Activated CD8-positive, alpha-beta T cell treated with anti-CD3 and anti-CD28 coated beads for 36 hours (primary cell): ENCODE measurements around the gene ZNF19. TPM values are rescaled to one million over a fixed set of nuclear protein-coding genes. Genes with fewer than 3 reads are reported as not detected.
A peak's percentile ranks its signal among the peaks of the same experiment; 100 is the strongest.

Experiments
- ATAC-seq: fragments of 200-7000 bp; cut with Tn5 transposase; one replicate; pipeline ENCODE4 v1.10.0; 2021; ENCODE audit warnings: mild to moderate bottlenecking, moderate library complexity
- CTCF ChIA-PET: fragments of 350-600 bp; sonication (Branson Sonifier 250); formaldehyde crosslinking; loops from one replicate; lab custom pipeline; 2021; ENCODE audit warnings: antibody characterized with exemption; lab: Charles Lee
- POLR2A ChIA-PET: fragments of 350-600 bp; sonication (Branson Sonifier 250); formaldehyde crosslinking; loops from one replicate; lab custom pipeline; 2021; ENCODE audit warnings: antibody characterized with exemption; lab: Charles Lee
- DNase-seq: peaks from one replicate; pipeline ENCODE4 v3.0.0-alpha.2; 2020
- H3K27ac Mint-ChIP-seq: one replicate; pipeline ENCODE4 v1.8.0; 2021; ENCODE audit warnings: mild to moderate bottlenecking, mixed read lengths
- H3K27me3 Mint-ChIP-seq: one replicate; pipeline ENCODE4 v1.8.0; 2021; ENCODE audit warnings: mixed read lengths
- H3K36me3 Mint-ChIP-seq: one replicate; pipeline ENCODE4 v1.8.0; 2021; ENCODE audit warnings: low read depth, mixed read lengths
- H3K4me1 Mint-ChIP-seq: one replicate; pipeline ENCODE4 v1.8.0; 2021; ENCODE audit warnings: low read depth, mixed read lengths
- H3K4me3 Mint-ChIP-seq: one replicate; pipeline ENCODE4 v1.8.0; 2021; ENCODE audit warnings: mild to moderate bottlenecking, moderate library complexity, mixed read lengths
- H3K9me3 Mint-ChIP-seq: one replicate; pipeline ENCODE4 v1.8.0; 2021; ENCODE audit warnings: mixed read lengths
- CTCF ChIP-seq: fragments of 200-600 bp; IDR thresholded peaks from one replicate; pipeline ENCODE4 v1.8.0; 2022; ENCODE audit warnings: antibody characterized with exemption, mild to moderate bottlenecking
- intact Hi-C: fragments of 100-400 bp; cut with micrococcal nuclease; formaldehyde crosslinking; loops from one replicate; pipeline ENCODE4 v1.10.0; 2022
- total RNA-seq, 2 experiments: library from RNA; stranded (reverse); gene quantifications; one replicate each; pipeline ENCODE4 v1.2.3, GENCODE V29; 2021

The ZNF19 gene
- total RNA-seq, 2 experiments from 2014 or later: 3.9 to 4.1 TPM

GRCh38 chr16:71492786-71493185 is 3.7 kb upstream of the ZNF19 start:
- Mint-ChIP-seq H3K9me3 (no peaks in the 10 kb centered on the region), H3K36me3 (no peaks in the 10 kb centered on the region), H3K4me3 (no peak overlapping the region), H3K27me3 (peaks cover 2% of the 10 kb centered on the region), H3K4me1 (peaks cover 4% of the 10 kb centered on the region), H3K27ac (no peak overlapping the region)
- no peak for ATAC-seq
- ChIA-PET POLR2A (no interaction called here), CTCF (interaction anchor here (1.0 to 2.0 kb wide), 2 partner anchors 80 to 118 kb away, joined by 3 to 7 read pairs; no protein-coding TSS in a partner anchor)
- TF ChIP-seq CTCF: no peak
- DNase-seq: no peak
- intact Hi-C loops: no loop called here

- no peaks in the 10 kb centered on the region for H3K36me3 Mint-ChIP-seq
- H3K4me3 Mint-ChIP-seq: no peak overlapping the region
- TF ChIP-seq CTCF: no peak
- POLR2A ChIA-PET: no interaction called here
- CTCF ChIA-PET: interaction anchor here (0.6 to 3.1 kb wide), 2 partner anchors 9 to 79 kb away, joined by 3 to 13 read pairs; no protein-coding TSS in a partner anchor
- ATAC-seq (no peak), DNase-seq (no peak)
- H3K27me3 Mint-ChIP-seq: peaks cover 2% of the 10 kb centered on the region
- H3K27ac Mint-ChIP-seq: no peak overlapping the region
- no peaks in the 10 kb centered on the region for H3K9me3 Mint-ChIP-seq
- intact Hi-C loops: no loop called here
- H3K4me1 Mint-ChIP-seq: peaks cover 4% of the 10 kb centered on the region
Measured at GRCh38 chr16:71491054-71491453, 1.9 kb upstream of the ZNF19 start.

GRCh38 chr16:71490361-71490760 is 1.2 kb upstream of the ZNF19 start:
- Mint-ChIP-seq H3K4me1 (peaks cover 4% of the 10 kb centered on the region), H3K4me3 (no peak overlapping the region), H3K27me3 (peaks cover 2% of the 10 kb centered on the region), H3K27ac (no peak overlapping the region), H3K9me3 (no peaks in the 10 kb centered on the region), H3K36me3 (no peaks in the 10 kb centered on the region)
- intact Hi-C loops: no loop called here
- TF ChIP-seq CTCF: no peak
- ChIA-PET CTCF (interaction anchor here (1.6 to 3.1 kb wide), 3 partner anchors 9 to 78 kb away, joined by 4 to 13 read pairs (median 8); no protein-coding TSS in a partner anchor), POLR2A (no interaction called here)
- DNase-seq (no peak), ATAC-seq (no peak)

- DNase-seq (peak; percentile 93), ATAC-seq (peak; percentile 90)
- Mint-ChIP-seq H3K9me3 (no peaks in the 10 kb centered on the region), H3K27me3 (no peaks in the 10 kb centered on the region), H3K4me1 (peaks cover 13% of the 10 kb centered on the region), H3K4me3 (peak overlapping the region; percentile 76), H3K36me3 (no peaks in the 10 kb centered on the region), H3K27ac (peak overlapping the region; percentile 79)
- ChIA-PET POLR2A (interaction anchor here (1.1 to 2.3 kb wide), 4 partner anchors 10 to 58 kb away, joined by 3 to 17 read pairs (median 4); partner anchors contain the start of gene ZNF23), CTCF (interaction anchor here (0.9 to 1.7 kb wide), 7 partner anchors 15 to 127 kb away, joined by 3 to 7 read pairs (median 4); partner anchors contain the start of gene ZNF23)
- no peak for TF ChIP-seq CTCF
- intact Hi-C loops: loop anchor here (1.0 kb wide), 1 partner anchor 22 kb away; the partner anchor contains the start of gene ZNF23
Measured at GRCh38 chr16:71484006-71484893, 4.9 kb downstream of the ZNF19 start.

GRCh38 chr16:71482569-71482968 is 6.6 kb downstream of the ZNF19 start:
- DNase-seq: no peak
- H3K9me3 Mint-ChIP-seq: no peaks in the 10 kb centered on the region
- no peak overlapping the region for H3K27ac Mint-ChIP-seq
- H3K27me3 Mint-ChIP-seq: no peaks in the 10 kb centered on the region
- intact Hi-C loops: no loop called here
- CTCF ChIA-PET: interaction anchor here (1.7 to 1.8 kb wide), 2 partner anchors 20 to 129 kb away, joined by 4 read pairs; no protein-coding TSS in a partner anchor
- TF ChIP-seq CTCF: no peak
- POLR2A ChIA-PET: no interaction called here
- H3K36me3 Mint-ChIP-seq: peaks cover 2% of the 10 kb centered on the region
- ATAC-seq: no peak
- peaks cover 13% of the 10 kb centered on the region for H3K4me1 Mint-ChIP-seq
- no peak overlapping the region for H3K4me3 Mint-ChIP-seq
